ENCODE measurements around the gene HLX.

Gene HLX

GRCh38 chr1:220896092-220896491 lies 16.8 kb downstream of the HLX start:
- DNase-seq, result no peak

- DNase-seq, result no peak
Measured at GRCh38 chr1:220900842-220901241, 21.6 kb downstream of the HLX start.

GRCh38 chr1:220901881-220902280 lies 22.6 kb downstream of the HLX start:
- no peak for DNase-seq

GRCh38 chr1:220902916-220903315 lies 23.7 kb downstream of the HLX start:
- DNase-seq, result no peak

- DNase-seq, result no peak
Measured at GRCh38 chr1:220904876-220905275, 25.6 kb downstream of the HLX start.

- no peak for DNase-seq
Measured at GRCh38 chr1:220905650-220906560, 26.7 kb downstream of the HLX start.

- DNase-seq, result no peak
Measured at GRCh38 chr1:220906561-220907334, 27.5 kb downstream of the HLX start.

GRCh38 chr1:220908757-220909156 lies 29.5 kb downstream of the HLX start:
- DNase-seq, result no peak

GRCh38 chr1:220910021-220910420 lies 30.8 kb downstream of the HLX start:
- no peak for DNase-seq

- no peak for DNase-seq
Measured at GRCh38 chr1:220914283-220915116, 35.3 kb downstream of the HLX start.

- DNase-seq, result no peak
Measured at GRCh38 chr1:220915117-220915440, 35.8 kb downstream of the HLX start.

GRCh38 chr1:220915954-220916353 lies 36.7 kb downstream of the HLX start:
- no peak for DNase-seq

- no peak for DNase-seq
Measured at GRCh38 chr1:220917101-220917500, 37.9 kb downstream of the HLX start.

- DNase-seq, result no peak
Measured at GRCh38 chr1:220917535-220918209, 38.4 kb downstream of the HLX start.

- no peak for DNase-seq
Measured at GRCh38 chr1:220918285-220918951, 39.2 kb downstream of the HLX start.

- DNase-seq, result no peak
Measured at GRCh38 chr1:220920967-220921366, 41.7 kb downstream of the HLX start.

- DNase-seq, result no peak
Measured at GRCh38 chr1:220921498-220921897, 42.3 kb downstream of the HLX start.

- no peak for DNase-seq
Measured at GRCh38 chr1:220921971-220922635, 42.9 kb downstream of the HLX start.

GRCh38 chr1:220922951-220923350 lies 43.7 kb downstream of the HLX start:
- no peak for DNase-seq

GRCh38 chr1:220924331-220924970 lies 45.2 kb downstream of the HLX start:
- DNase-seq, result no peak

GRCh38 chr1:220925707-220926106 lies 46.5 kb downstream of the HLX start:
- DNase-seq, result no peak

Data from CD4-positive, alpha-beta T cell treated with Interleukin-4 for 4 hours (primary cell).